Endodermal cell (in vitro differentiated cells): ENCODE results near the gene ZNF689. TPM values are rescaled to one million over a fixed set of nuclear protein-coding genes. Genes with fewer than 3 reads are reported as not detected.
A peak's percentile ranks its signal among the peaks of the same experiment; 100 is the strongest.

Experiments
- DNase-seq: peaks from one replicate; pipeline ENCODE4 v3.0.0-alpha.2; 2017
- H3K27ac ChIP-seq: 2 replicates; pipeline ENCODE4 v1.5.1; 2013; ENCODE audit warnings: mild to moderate bottlenecking, low read depth, low read length, moderate library complexity
- H3K27me3 ChIP-seq: 2 replicates; pipeline ENCODE4 v1.6.1; 2013; ENCODE audit warnings: mild to moderate bottlenecking, low read length, moderate library complexity; ENCODE audit not compliant: insufficient read depth, control insufficient read depth, poor library complexity, severe bottlenecking
- H3K36me3 ChIP-seq: 2 replicates; pipeline ENCODE4 v1.7.0; 2013; ENCODE audit warnings: mild to moderate bottlenecking, low read length, moderate library complexity; ENCODE audit not compliant: control insufficient read depth, insufficient read depth
- H3K4me1 ChIP-seq: one replicate; pipeline ENCODE4 v1.7.0; 2013; ENCODE audit warnings: low read length; ENCODE audit not compliant: control insufficient read depth, insufficient read depth
- H3K4me3 ChIP-seq: 2 replicates; pipeline ENCODE4 v1.5.1; 2013; ENCODE audit warnings: mild to moderate bottlenecking, low read length, moderate library complexity
- H3K9ac ChIP-seq: 2 replicates; pipeline ENCODE4 v1.6.1; 2013; ENCODE audit warnings: mild to moderate bottlenecking, low read length, moderate library complexity; ENCODE audit not compliant: poor library complexity, severe bottlenecking; ENCODE audit errors: extremely low read depth
- H3K9me3 ChIP-seq: 2 replicates; pipeline ENCODE4 v1.6.1; 2013; ENCODE audit warnings: mild to moderate bottlenecking, low read length, moderate library complexity; ENCODE audit not compliant: control insufficient read depth
- H3K27ac Mint-ChIP-seq: 2 replicates; pipeline ENCODE4 v1.8.0; 2020; ENCODE audit warnings: mixed read lengths
- H3K27me3 Mint-ChIP-seq: 2 replicates; pipeline ENCODE4 v1.8.0; 2021; ENCODE audit warnings: mild to moderate bottlenecking, mixed read lengths; ENCODE audit not compliant: insufficient read depth
- H3K36me3 Mint-ChIP-seq: 2 replicates; pipeline ENCODE4 v1.8.0; 2020; ENCODE audit warnings: low read depth, mixed read lengths
- H3K4me1 Mint-ChIP-seq: 2 replicates; pipeline ENCODE4 v1.8.0; 2020; ENCODE audit warnings: mixed read lengths
- H3K4me3 Mint-ChIP-seq: 2 replicates; pipeline ENCODE4 v1.8.0; 2020; ENCODE audit warnings: mild to moderate bottlenecking, moderate library complexity, mixed read lengths
- H3K9me3 Mint-ChIP-seq: 2 replicates; pipeline ENCODE4 v1.8.0; 2020; ENCODE audit warnings: mild to moderate bottlenecking, mixed read lengths
- CTCF ChIP-seq: fragments of 200-600 bp; sonication (generic); conservative IDR thresholded peaks from 2 replicates; pipeline ENCODE4 v1.5.0; 2021; ENCODE audit warnings: antibody characterized with exemption, mild to moderate bottlenecking
- WGBS, 2 experiments: methylation state at CpG; one replicate each; pipeline versions ENCODE4 v1.1.5 to v1.1.7; 2013; ENCODE audit warnings: missing lambda C conversion rate in 2 of 2, mixed read lengths in 1 of 2; ENCODE audit not compliant: insufficient coverage in 1 of 2, insufficient read length in 1 of 2; 5-methylcytosine and 5-hydroxymethylcytosine counted together
- total RNA-seq, 2 donors: library from RNA; stranded (reverse); fragmentation: NEBNext Ultra II Directional in 1 of 2; extraction: Animal tissue kit (Norgen Biotek cat#: 25700) in 1 of 2; gene quantifications; 2 replicates in 1 of 2; 3 replicates in 1 of 2; pipeline ENCODE4 v1.2.1, GENCODE V29; 2021

ZNF689 gene
- total RNA-seq, 2 donors from 2014 or later: 13.0 to 15.8 TPM

GRCh38 chr16:30585400-30586191, 24.6 kb downstream of the ZNF689 start, which contains the start of gene ZNF785:
TSS of gene ZNF785 (minus strand) at chr16:30585697. CDS start at chr16:30585611, 86 bp downstream.
- Histone ChIP-seq H3K9me3 (no peaks in the 10 kb centered on the region), H3K36me3 (peaks cover 36% of the 10 kb centered on the region), H3K27ac (peak within 1 kb of the TSS; percentile 77), H3K4me3 (peak within 1 kb of the TSS; percentile 90), H3K9ac (peak within 1 kb of the TSS; percentile 70), H3K4me1 (no peaks in the 10 kb centered on the region), H3K27me3 (no peaks in the 10 kb centered on the region)
- Mint-ChIP-seq H3K36me3 (peaks cover 45% of the 10 kb centered on the region), H3K27me3 (no peaks in the 10 kb centered on the region), H3K9me3 (no peaks in the 10 kb centered on the region), H3K4me3 (peak within 1 kb of the TSS; percentile 70), H3K4me1 (peaks cover 10% of the 10 kb centered on the region), H3K27ac (peak within 1 kb of the TSS; percentile 81)
- peak; percentile 99 for DNase-seq
- 5 to 15% methylated on average over 23 to 50 of the region's 50 CpGs for WGBS, 2 experiments
- TF ChIP-seq CTCF: no peak

- Histone ChIP-seq H3K9me3 (no peaks in the 10 kb centered on the region), H3K4me1 (no peaks in the 10 kb centered on the region), H3K4me3 (peak overlapping the region; percentile 90), H3K9ac (peak overlapping the region; percentile 70), H3K36me3 (peaks cover 36% of the 10 kb centered on the region), H3K27ac (peak overlapping the region; percentile 77), H3K27me3 (no peaks in the 10 kb centered on the region)
- DNase-seq: peak; percentile 77
- Mint-ChIP-seq H3K36me3 (peaks cover 47% of the 10 kb centered on the region), H3K9me3 (no peaks in the 10 kb centered on the region), H3K4me1 (peaks cover 10% of the 10 kb centered on the region), H3K27ac (peak overlapping the region; percentile 74), H3K4me3 (peak overlapping the region; percentile 70), H3K27me3 (no peaks in the 10 kb centered on the region)
- no peak for TF ChIP-seq CTCF
- WGBS, 2 experiments: 4 to 5% methylated on average over 4 to 22 of the region's 23 CpGs
These were observed 25.2 kb downstream of the ZNF689 start for GRCh38 chr16:30585022-30585399.

- Histone ChIP-seq H3K27ac (no peak overlapping the region), H3K4me1 (no peaks in the 10 kb centered on the region), H3K9ac (no peak overlapping the region), H3K27me3 (no peaks in the 10 kb centered on the region), H3K36me3 (peaks cover 50% of the 10 kb centered on the region), H3K4me3 (no peak overlapping the region), H3K9me3 (no peaks in the 10 kb centered on the region)
- H3K9me3 Mint-ChIP-seq: no peaks in the 10 kb centered on the region
- 95% methylated on average over 23 to 48 of the region's 48 CpGs for WGBS, 2 experiments
- TF ChIP-seq CTCF: no peak
- H3K4me1 Mint-ChIP-seq: peaks cover 10% of the 10 kb centered on the region
- H3K27ac Mint-ChIP-seq: no peak overlapping the region
- no peak for DNase-seq
- H3K36me3 Mint-ChIP-seq: peaks cover 55% of the 10 kb centered on the region
- no peak overlapping the region for H3K4me3 Mint-ChIP-seq
- H3K27me3 Mint-ChIP-seq: no peaks in the 10 kb centered on the region
These were observed 27.4 kb downstream of the ZNF689 start for GRCh38 chr16:30582611-30583340.
